Measurements from ENCODE around the gene ATP2C2.
A peak's percentile ranks its signal among the peaks of the same experiment; 100 is the strongest.

Gene ATP2C2

GRCh38 chr16:84373907-84374489 is 5.7 kb downstream of the ATP2C2 start:
- Histone ChIP-seq H3K4me1 (peaks cover 18% of the 10 kb centered on the region), H3K9ac (no peak overlapping the region), H3K27me3 (peaks cover 11% of the 10 kb centered on the region), H4K20me1 (no peaks in the 10 kb centered on the region), H3K27ac (no peak overlapping the region), H3K9me3 (no peaks in the 10 kb centered on the region), H3K4me3 (no peak overlapping the region), H3K36me3 (no peaks in the 10 kb centered on the region), H3K4me2 (no peak overlapping the region)
- TF ChIP-seq Cebpa-rat (IDR thresholded peaks at IDR 0.05), result no peak

DNA sequence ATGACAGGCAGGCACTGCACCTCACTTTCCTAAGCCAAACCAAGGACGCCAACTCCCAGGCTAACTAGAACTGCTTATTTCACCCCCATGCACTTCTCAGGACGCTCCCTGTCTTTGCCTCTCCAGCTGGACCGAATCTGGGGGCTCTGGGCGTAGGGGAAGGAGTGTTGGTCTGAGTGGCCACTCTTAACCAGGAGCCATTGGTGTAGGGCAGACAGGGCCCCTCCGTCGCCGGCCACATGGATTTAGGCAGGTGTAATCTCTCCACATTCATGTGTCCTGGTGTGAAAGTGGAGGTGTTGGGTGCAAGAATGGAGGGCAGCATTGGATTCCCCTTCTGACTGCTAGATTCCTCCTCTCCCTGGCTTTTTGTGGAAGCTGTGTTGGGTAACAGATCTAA is 9.8 kb downstream of the ATP2C2 start:
- TF ChIP-seq Cebpa-rat (IDR thresholded peaks at IDR 0.05), result no peak
- no peak overlapping the region for H3K4me2 ChIP-seq
- no peaks in the 10 kb centered on the region for H3K36me3 ChIP-seq
- H4K20me1 ChIP-seq, result no peaks in the 10 kb centered on the region
- no peaks in the 10 kb centered on the region for H3K27me3 ChIP-seq
- peaks cover 39% of the 10 kb centered on the region for H3K4me1 ChIP-seq
- H3K9ac ChIP-seq, result no peak overlapping the region
- H3K4me3 ChIP-seq, result no peak overlapping the region
- H3K9me3 ChIP-seq, result no peaks in the 10 kb centered on the region; the same call in 1 of the 2 replicates
- no peak overlapping the region for H3K27ac ChIP-seq

- no peak overlapping the region for H3K9ac ChIP-seq
- H3K27ac ChIP-seq, result no peak overlapping the region
- TF ChIP-seq Cebpa-rat (IDR thresholded peaks at IDR 0.05), result no peak
- H4K20me1 ChIP-seq, result no peaks in the 10 kb centered on the region
- no peak overlapping the region for H3K4me3 ChIP-seq
- H3K9me3 ChIP-seq, result peaks cover 1% of the 10 kb centered on the region; the same call in 1 of the 2 replicates
- H3K4me1 ChIP-seq, result peaks cover 39% of the 10 kb centered on the region
- H3K4me2 ChIP-seq, result no peak overlapping the region
- no peaks in the 10 kb centered on the region for H3K36me3 ChIP-seq
- no peaks in the 10 kb centered on the region for H3K27me3 ChIP-seq
Observed at GRCh38 chr16:84378567-84378966, 10.2 kb downstream of the ATP2C2 start.

DNA sequence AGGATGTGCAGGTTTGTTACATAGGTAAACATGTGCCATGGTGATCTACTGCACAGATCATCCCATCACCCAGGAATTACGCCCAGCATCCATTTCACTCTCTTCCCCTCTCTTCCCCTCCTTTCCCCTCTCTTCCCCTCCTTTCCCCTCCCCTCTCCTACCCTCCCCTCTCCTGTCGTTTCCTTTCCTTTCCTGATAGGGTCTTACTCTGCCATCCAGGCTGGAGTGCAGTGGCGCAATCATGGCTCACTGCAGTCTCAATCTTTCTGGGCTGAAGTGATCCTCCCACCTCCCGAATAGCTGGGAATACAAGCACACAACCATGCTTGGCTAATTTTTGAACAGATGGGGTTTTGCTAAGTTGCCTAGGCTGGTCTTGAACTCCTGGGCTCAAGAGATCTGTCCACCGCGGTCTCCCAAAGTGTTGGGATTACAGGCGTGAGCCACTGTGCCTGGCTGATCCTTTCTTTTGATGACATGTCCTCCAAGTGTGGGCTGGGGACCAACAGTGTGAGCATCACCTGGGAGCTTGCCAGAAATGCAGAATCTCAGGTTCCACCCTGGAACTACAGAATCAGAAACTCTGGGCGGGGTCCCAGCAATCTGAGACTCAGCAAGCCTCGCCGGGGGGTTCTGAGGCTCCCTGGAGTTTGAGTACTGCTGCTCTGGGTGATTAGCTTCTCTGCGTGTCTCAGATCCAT is 10.8 kb downstream of the ATP2C2 start:
- no peaks in the 10 kb centered on the region for H4K20me1 ChIP-seq
- TF ChIP-seq Cebpa-rat (IDR thresholded peaks at IDR 0.05), result no peak
- no peaks in the 10 kb centered on the region for H3K36me3 ChIP-seq
- peak overlapping the region; percentile 54; the same call in 1 of the 2 replicates for H3K4me2 ChIP-seq
- peaks cover 39% of the 10 kb centered on the region for H3K4me1 ChIP-seq
- H3K27ac ChIP-seq, result no peak overlapping the region
- peaks cover 5% of the 10 kb centered on the region for H3K9me3 ChIP-seq
- no peak overlapping the region for H3K9ac ChIP-seq
- no peak overlapping the region for H3K4me3 ChIP-seq
- no peaks in the 10 kb centered on the region for H3K27me3 ChIP-seq

DNA sequence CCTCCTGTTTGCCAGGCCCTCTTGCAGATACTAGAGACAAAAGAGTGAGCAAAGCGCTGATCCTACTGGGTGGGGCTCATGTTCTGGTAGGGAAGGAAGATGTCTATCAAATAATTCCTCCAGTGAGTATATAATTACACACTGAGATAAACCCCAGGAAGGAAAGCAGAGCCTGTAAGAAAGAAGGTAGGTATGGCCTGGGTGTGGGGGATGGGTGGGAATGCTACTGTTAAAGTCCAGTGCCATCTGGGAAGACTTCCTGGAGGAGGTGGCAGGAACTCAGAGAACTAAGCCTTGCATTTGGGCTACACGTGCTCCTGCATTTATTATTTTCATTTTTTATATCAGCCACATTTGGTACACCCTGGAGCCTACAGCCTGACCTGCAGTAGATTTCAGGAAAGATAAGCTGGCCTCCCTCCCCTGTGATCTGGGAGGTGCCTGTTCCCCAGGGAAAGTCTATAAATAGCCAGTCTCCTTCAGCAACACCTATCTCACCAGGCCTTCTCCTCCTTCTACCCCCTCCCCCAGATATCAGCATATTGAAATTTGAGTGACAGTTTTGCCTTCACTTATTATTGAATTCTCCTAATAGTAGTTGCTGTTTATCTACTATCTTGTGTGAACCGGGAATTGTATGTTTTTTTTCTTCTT is 11.5 kb downstream of the ATP2C2 start:
- Histone ChIP-seq H3K4me3 (no peak overlapping the region), H3K36me3 (no peaks in the 10 kb centered on the region), H3K9me3 (peaks cover 12% of the 10 kb centered on the region), H3K27me3 (no peaks in the 10 kb centered on the region), H4K20me1 (no peaks in the 10 kb centered on the region), H3K27ac (0 out of 2 replicates have a peak overlapping the region, but pooled peaks have one; percentile 0), H3K4me2 (peak overlapping the region; percentile 54), H3K9ac (no peak overlapping the region), H3K4me1 (peaks cover 39% of the 10 kb centered on the region)
- TF ChIP-seq Cebpa-rat (IDR thresholded peaks at IDR 0.05), result no peak

- no peak for TF ChIP-seq Cebpa-rat (IDR thresholded peaks at IDR 0.05)
- Histone ChIP-seq H3K9ac (no peak overlapping the region), H3K4me2 (peak overlapping the region; percentile 54), H3K4me1 (peaks cover 36% of the 10 kb centered on the region), H3K36me3 (no peaks in the 10 kb centered on the region), H3K27ac (peak overlapping the region; percentile 55; the same call in 1 of the 2 replicates), H4K20me1 (no peaks in the 10 kb centered on the region), H3K4me3 (no peak overlapping the region), H3K27me3 (no peaks in the 10 kb centered on the region), H3K9me3 (peaks cover 18% of the 10 kb centered on the region)
Observed at GRCh38 chr16:84380405-84380804, 12.1 kb downstream of the ATP2C2 start.

DNA sequence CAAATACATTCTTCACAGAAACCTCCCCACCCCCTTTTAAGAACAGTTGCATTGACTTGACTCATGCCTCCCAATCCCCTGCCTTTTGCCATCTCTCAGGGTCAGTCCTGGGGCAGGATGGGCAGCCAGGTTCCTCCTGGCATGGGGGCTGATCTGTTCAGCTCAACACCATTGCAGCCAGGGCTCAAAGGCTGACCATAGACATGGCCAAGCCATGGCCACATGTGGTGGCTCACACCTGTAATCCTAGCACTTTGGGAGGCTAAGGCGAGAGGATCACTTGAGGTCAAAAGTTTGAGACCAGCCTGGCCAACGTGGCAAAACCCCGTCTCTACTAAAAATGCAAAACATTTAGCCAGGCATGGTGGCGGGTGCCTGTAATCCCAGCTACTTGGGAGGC is 14.1 kb downstream of the ATP2C2 start:
- no peak overlapping the region for H3K4me3 ChIP-seq
- TF ChIP-seq Cebpa-rat (IDR thresholded peaks at IDR 0.05), result no peak

DNA sequence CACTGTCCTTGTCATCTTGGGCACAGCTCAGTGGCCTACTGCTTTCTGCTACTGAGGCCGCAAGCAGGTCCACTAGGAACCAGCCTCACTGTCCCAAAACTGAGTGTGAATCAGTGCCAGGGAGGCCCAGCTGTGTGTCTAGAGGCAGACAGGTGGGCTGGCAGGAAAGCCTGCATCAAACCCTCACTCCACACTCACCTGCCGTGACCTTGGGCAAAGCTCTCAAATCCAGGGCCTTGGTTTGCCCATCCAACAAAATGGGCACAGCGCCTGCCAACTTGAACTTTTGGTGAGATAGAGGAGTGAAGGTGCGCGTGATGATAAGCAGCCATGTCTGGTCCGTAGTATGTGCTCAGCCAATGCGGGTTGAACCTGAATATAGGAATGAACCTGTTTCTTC is 14.8 kb downstream of the ATP2C2 start:
- Histone ChIP-seq H4K20me1 (no peaks in the 10 kb centered on the region), H3K4me2 (no peak overlapping the region), H3K4me1 (peaks cover 28% of the 10 kb centered on the region), H3K27ac (no peak overlapping the region), H3K4me3 (no peak overlapping the region), H3K9ac (no peak overlapping the region), H3K36me3 (no peaks in the 10 kb centered on the region), H3K9me3 (peaks cover 28% of the 10 kb centered on the region), H3K27me3 (no peaks in the 10 kb centered on the region)
- no peak for TF ChIP-seq Cebpa-rat (IDR thresholded peaks at IDR 0.05)

More for the DNA sequence above, 14.1 kb downstream of the ATP2C2 start:
- Histone ChIP-seq H3K27me3 (no peaks in the 10 kb centered on the region), H3K27ac (no peak overlapping the region), H3K9ac (no peak overlapping the region), H3K4me1 (peaks cover 28% of the 10 kb centered on the region), H3K4me2 (no peak overlapping the region), H4K20me1 (no peaks in the 10 kb centered on the region), H3K36me3 (no peaks in the 10 kb centered on the region), H3K9me3 (peaks cover 28% of the 10 kb centered on the region)

GRCh38 chr16:84386047-84386446 is 17.7 kb downstream of the ATP2C2 start:
- peaks cover 8% of the 10 kb centered on the region for H3K4me1 ChIP-seq
- no peak for TF ChIP-seq Cebpa-rat (IDR thresholded peaks at IDR 0.05)
- no peak overlapping the region for H3K9ac ChIP-seq
- no peaks in the 10 kb centered on the region for H3K36me3 ChIP-seq
- no peak overlapping the region for H3K27ac ChIP-seq
- H3K9me3 ChIP-seq, result peaks cover 28% of the 10 kb centered on the region
- H3K4me2 ChIP-seq, result no peak overlapping the region
- H3K27me3 ChIP-seq, result no peaks in the 10 kb centered on the region
- H4K20me1 ChIP-seq, result no peaks in the 10 kb centered on the region
- H3K4me3 ChIP-seq, result no peak overlapping the region

GRCh38 chr16:84387021-84387420 is 18.7 kb downstream of the ATP2C2 start:
- Histone ChIP-seq H3K4me2 (no peak overlapping the region), H3K27me3 (no peaks in the 10 kb centered on the region), H4K20me1 (no peaks in the 10 kb centered on the region), H3K4me3 (no peak overlapping the region), H3K36me3 (no peaks in the 10 kb centered on the region), H3K9ac (no peak overlapping the region), H3K9me3 (peaks cover 28% of the 10 kb centered on the region), H3K4me1 (peaks cover 7% of the 10 kb centered on the region; the same call in 1 of the 2 replicates), H3K27ac (no peak overlapping the region)
- no peak for TF ChIP-seq Cebpa-rat (IDR thresholded peaks at IDR 0.05)

Measured in BLaER1 (cell line).